ENCODE data around the gene GALNT18. TPM values are rescaled to one million over a fixed set of nuclear protein-coding genes. Genes with fewer than 3 reads are reported as not detected.

The GALNT18 gene
- total RNA-seq, 4 donors from 2014 or later: 3.5 to 31.4 (median 11.1) TPM

- H3K4me1 ChIP-seq: no peaks in the 10 kb centered on the region
- no peak for TF ChIP-seq CTCF (IDR thresholded peaks at IDR 0.05)
- no peak for TF ChIP-seq POLR2A (IDR thresholded peaks at IDR 0.05)
- no peak overlapping the region for H3K27ac ChIP-seq
Measured at GRCh38 chr11:11313426-11313825, 308.4 kb downstream of the GALNT18 start.

GRCh38 chr11:11312738-11313137 is 309.1 kb downstream of the GALNT18 start:
- no peaks in the 10 kb centered on the region for H3K27me3 ChIP-seq
- no peak for DNase-seq
- TF ChIP-seq CTCF (IDR thresholded peaks at IDR 0.05) (no peak), POLR2A (IDR thresholded peaks at IDR 0.05) (no peak)
- no peak overlapping the region for H3K27ac ChIP-seq
- H3K9me3 ChIP-seq: no peaks in the 10 kb centered on the region
- no peak overlapping the region for H3K4me3 ChIP-seq
- H3K4me1 ChIP-seq: no peaks in the 10 kb centered on the region
- no peaks in the 10 kb centered on the region for H3K36me3 ChIP-seq

More at GRCh38 chr11:11313426-11313825, 308.4 kb downstream of the GALNT18 start:
- H3K27me3 ChIP-seq: no peaks in the 10 kb centered on the region
- DNase-seq: no peak
- H3K9me3 ChIP-seq: no peaks in the 10 kb centered on the region
- no peak overlapping the region for H3K4me3 ChIP-seq
- H3K36me3 ChIP-seq: no peaks in the 10 kb centered on the region

- no peak for DNase-seq
- Histone ChIP-seq H3K4me3 (no peak overlapping the region), H3K27ac (no peak overlapping the region), H3K4me1 (no peaks in the 10 kb centered on the region), H3K27me3 (no peaks in the 10 kb centered on the region), H3K9me3 (no peaks in the 10 kb centered on the region), H3K36me3 (no peaks in the 10 kb centered on the region)
- TF ChIP-seq CTCF (IDR thresholded peaks at IDR 0.05) (no peak), POLR2A (IDR thresholded peaks at IDR 0.05) (no peak)
Measured at GRCh38 chr11:11311169-11311568, 310.6 kb downstream of the GALNT18 start.

- no peak for DNase-seq
- Histone ChIP-seq H3K4me1 (no peaks in the 10 kb centered on the region), H3K9me3 (no peaks in the 10 kb centered on the region), H3K27me3 (no peaks in the 10 kb centered on the region), H3K36me3 (no peaks in the 10 kb centered on the region), H3K27ac (no peak overlapping the region), H3K4me3 (no peak overlapping the region)
- TF ChIP-seq POLR2A (IDR thresholded peaks at IDR 0.05): no peak
- no peak for TF ChIP-seq CTCF (IDR thresholded peaks at IDR 0.05)
Measured at GRCh38 chr11:11309906-11310305, 311.9 kb downstream of the GALNT18 start.

- H3K9me3 ChIP-seq: no peaks in the 10 kb centered on the region
- H3K27me3 ChIP-seq: no peaks in the 10 kb centered on the region
- TF ChIP-seq POLR2A (IDR thresholded peaks at IDR 0.05) (no peak), CTCF (IDR thresholded peaks at IDR 0.05) (no peak)
- H3K4me3 ChIP-seq: no peak overlapping the region
- no peak for DNase-seq
- H3K27ac ChIP-seq: no peak overlapping the region
- no peaks in the 10 kb centered on the region for H3K36me3 ChIP-seq
- H3K4me1 ChIP-seq: no peaks in the 10 kb centered on the region
Measured at GRCh38 chr11:11308249-11308648, 313.6 kb downstream of the GALNT18 start.

GRCh38 chr11:11306855-11307254 is 314.9 kb downstream of the GALNT18 start:
- TF ChIP-seq POLR2A (IDR thresholded peaks at IDR 0.05): no peak
- no peaks in the 10 kb centered on the region for H3K9me3 ChIP-seq

More at GRCh38 chr11:11306855-11307254, 314.9 kb downstream of the GALNT18 start:
- Histone ChIP-seq H3K27ac (no peak overlapping the region), H3K4me3 (no peak overlapping the region), H3K27me3 (no peaks in the 10 kb centered on the region), H3K4me1 (no peaks in the 10 kb centered on the region), H3K36me3 (no peaks in the 10 kb centered on the region)
- no peak for DNase-seq
